GM19452 (cell line): ENCODE results near the gene EML1.

Source experiments
- ATAC-seq: cut with Tn5 transposase; IDR thresholded peaks from one replicate; pipeline ENCODE4 v1.9.1; 2021; ENCODE audit not compliant: unreplicated experiment

Gene EML1

GRCh38 chr14:99802301-99803105, 9.3 kb downstream of the EML1 start:
- ATAC-seq: no peak

GRCh38 chr14:99803106-99803775, 10.0 kb downstream of the EML1 start:
- no peak for ATAC-seq

GRCh38 chr14:99803803-99804202, 10.6 kb downstream of the EML1 start:
- ATAC-seq: no peak

GRCh38 chr14:99805757-99806439, 12.7 kb downstream of the EML1 start:
- no peak for ATAC-seq

- no peak for ATAC-seq
These were observed 13.6 kb downstream of the EML1 start for GRCh38 chr14:99806836-99807235.

- no peak for ATAC-seq
These were observed 14.4 kb downstream of the EML1 start for GRCh38 chr14:99807413-99808153.

GRCh38 chr14:99808154-99808505, 14.9 kb downstream of the EML1 start:
- no peak for ATAC-seq

GRCh38 chr14:99808515-99808914, 15.3 kb downstream of the EML1 start:
- no peak for ATAC-seq

GRCh38 chr14:99809360-99809759, 16.1 kb downstream of the EML1 start:
- no peak for ATAC-seq

GRCh38 chr14:99809859-99810558, 16.8 kb downstream of the EML1 start:
- ATAC-seq: no peak

- no peak for ATAC-seq
These were observed 17.3 kb downstream of the EML1 start for GRCh38 chr14:99810559-99810874.

GRCh38 chr14:99812096-99812750, 19.0 kb downstream of the EML1 start:
- no peak for ATAC-seq

GRCh38 chr14:99812892-99813291, 19.7 kb downstream of the EML1 start:
- no peak for ATAC-seq

- ATAC-seq: no peak
These were observed 22.5 kb downstream of the EML1 start for GRCh38 chr14:99815696-99816095.

- no peak for ATAC-seq
These were observed 23.0 kb downstream of the EML1 start for GRCh38 chr14:99816217-99816616.

GRCh38 chr14:99816642-99817041, 23.4 kb downstream of the EML1 start:
- ATAC-seq: no peak

GRCh38 chr14:99817331-99817730, 24.1 kb downstream of the EML1 start:
- ATAC-seq: no peak

- no peak for ATAC-seq
These were observed 25.4 kb downstream of the EML1 start for GRCh38 chr14:99818503-99819036.

GRCh38 chr14:99819514-99819913, 26.3 kb downstream of the EML1 start:
- no peak for ATAC-seq

- no peak for ATAC-seq
These were observed 27.6 kb downstream of the EML1 start for GRCh38 chr14:99820702-99821331.
